K562 (cell line): ENCODE data around the gene SETDB1. TPM values are rescaled to one million over a fixed set of nuclear protein-coding genes. Genes with fewer than 3 reads are reported as not detected.

Source experiments
- ELF4 ChIP-seq: fragments of 450-650 bp; formaldehyde crosslinking; IDR thresholded peaks from 2 replicates; pipeline ENCODE4 v1.4.0; 2022; ENCODE audit warnings: missing genetic modification characterization
- NFIC ChIP-seq: fragments of 450-650 bp; IDR thresholded peaks from 2 replicates; pipeline ENCODE4 v1.6.1; 2017; ENCODE audit warnings: mild to moderate bottlenecking, inconsistent platforms
- PCBP1 ChIP-seq: fragments of 200-400 bp; formaldehyde crosslinking; IDR thresholded peaks from 2 replicates; pipeline ENCODE4 v1.6.1; 2018; ENCODE audit warnings: mild to moderate bottlenecking, low read depth, low read length; ENCODE audit not compliant: poor library complexity, severe bottlenecking
- POU5F1 ChIP-seq: fragments of 150-350 bp; IDR thresholded peaks from 2 replicates; pipeline ENCODE4 v1.6.1; 2014; ENCODE audit warnings: borderline replicate concordance, low read length, low read depth, mild to moderate bottlenecking; ENCODE audit not compliant: partially characterized antibody
- REST ChIP-seq, 2 experiments: fragments of 450-650 bp; formaldehyde crosslinking in 1 of 2; IDR thresholded peaks; 2 replicates each; pipeline versions ENCODE4 v1.4.0 to v1.6.1; 2014 to 2020; ENCODE audit warnings: mild to moderate bottlenecking in 2 of 2, borderline replicate concordance in 1 of 2, low read depth in 1 of 2
- RREB1 ChIP-seq: fragments of 250-450 bp; sonication (Bioruptor Pico); IDR thresholded peaks from 2 replicates; pipeline ENCODE4 v1.4.0; 2020
- WHSC1 ChIP-seq: IDR thresholded peaks from one replicate; pipeline ENCODE4 v1.6.1; 2012; ENCODE audit warnings: low read length, control low read depth, inconsistent platforms
- ZKSCAN1 ChIP-seq: fragments of 150-350 bp; IDR thresholded peaks from 2 replicates; pipeline ENCODE4 v1.6.1; 2016; ENCODE audit warnings: low read depth, low read length
- ZNF263 ChIP-seq: sonication (generic); formaldehyde crosslinking; IDR thresholded peaks from 2 replicates; pipeline ENCODE4 v1.8.0; 2022; ENCODE audit warnings: mild to moderate bottlenecking, missing genetic modification reagents, borderline replicate concordance
- ZNF347 ChIP-seq: fragments of 450-650 bp; formaldehyde crosslinking; IDR thresholded peaks from 2 replicates; pipeline ENCODE4 v1.4.0; 2020; ENCODE audit warnings: low read depth, mild to moderate bottlenecking, moderate library complexity
- ZNF395 ChIP-seq: fragments of 200-800 bp; sonication (Bioruptor generic); IDR thresholded peaks from 2 replicates; pipeline ENCODE4 v1.6.1; 2017; ENCODE audit warnings: missing genetic modification characterization, missing compliant biosample characterization
- ZNF764 ChIP-seq: fragments of 250-450 bp; sonication (Bioruptor Pico); IDR thresholded peaks from 2 replicates; pipeline ENCODE4 v1.4.0; 2020; ENCODE audit warnings: low read depth, mild to moderate bottlenecking, moderate library complexity
- polyA plus RNA-seq, 8 experiments: library from polyadenylated mRNA; depleted of rRNA in 4 of 8; stranded (reverse) in 5 of 8; unstranded in 3 of 8; fragments of >200 nt; fragmentation: Nextera tagmentation in 2 of 8; fragmentation: Illumina TruSeq in 1 of 8; extraction: Ambion mirVana in 2 of 8; extraction: Trizol in 1 of 8; gene quantifications; 2 replicates each; pipeline versions ENCODE4 v1.2.1 to v1.2.3, GENCODE V29; 2011 to 2014; ENCODE audit warnings: inconsistent platforms in 1 of 8, missing spikeins in 1 of 8
- total RNA-seq, 7 experiments: library from RNA; depleted of rRNA in 6 of 7; stranded (reverse); fragments of >200 nt in 6 of 7; fragmentation: Illumina TruSeq in 2 of 7; extraction: Trizol in 2 of 7; gene quantifications; 2 replicates each; pipeline versions ENCODE4 v1.2.1 to v1.2.3, GENCODE V29; 2011 to 2021; ENCODE audit warnings: low replicate concordance in 1 of 7

SETDB1 gene
- total and polyA plus RNA-seq, 9 of the 15 experiments (the other 6 are each of a cell fraction or from before 2014, with no cell fraction given): 21.5 to 64.4 (median 42.0) TPM

- TF ChIP-seq REST (IDR thresholded peaks at IDR 0.05; ENCODE audit: borderline replicate concordance) (no peak), REST (CRISPR knock-in tag; IDR thresholded peaks at IDR 0.05; ENCODE audit: low read depth) (no peak), WHSC1 (no peak), RREB1 (no peak), ZNF395 (CRISPR knock-in tag) (no peak), ELF4 (CRISPR knock-in tag) (no peak), POU5F1 (no peak), NFIC (no peak), ZNF347 (no peak), ZNF263 (CRISPR knock-in tag) (no peak), PCBP1 (no peak), ZNF764 (CRISPR knock-in tag) (no peak), ZKSCAN1 (no peak)
Measured at GRCh38 chr1:150957666-150958065, 31.5 kb downstream of the SETDB1 start (continued).
